Muscle layer of colon (tissue), 2 donors: ENCODE data around the gene PRKG1.

Experiments
- H3K27ac ChIP-seq: one replicate; pipeline ENCODE4 v1.7.0; 2013; ENCODE audit warnings: low read depth, mild to moderate bottlenecking, low read length, moderate library complexity
- H3K27me3 ChIP-seq, 2 donors: one replicate each; pipeline ENCODE4 v1.7.0; 2013; ENCODE audit warnings: low read length in 2 of 2, mild to moderate bottlenecking in 2 of 2; ENCODE audit not compliant: insufficient read depth in 2 of 2, control insufficient read depth in 1 of 2
- H3K36me3 ChIP-seq: one replicate; pipeline ENCODE4 v1.7.0; 2013; ENCODE audit warnings: mild to moderate bottlenecking, low read length; ENCODE audit not compliant: insufficient read depth
- H3K4me1 ChIP-seq: one replicate; pipeline ENCODE4 v1.7.0; 2013; ENCODE audit warnings: mild to moderate bottlenecking, low read length; ENCODE audit not compliant: insufficient read depth
- H3K4me3 ChIP-seq, 2 donors: one replicate each; pipeline ENCODE4 v1.7.0; 2013; ENCODE audit warnings: low read length in 2 of 2, low read depth in 1 of 2, mild to moderate bottlenecking in 1 of 2, moderate library complexity in 1 of 2
- H3K9ac ChIP-seq: one replicate; pipeline ENCODE4 v1.7.0; 2013; ENCODE audit warnings: low read length
- H3K9me3 ChIP-seq: one replicate; pipeline ENCODE4 v1.7.0; 2013; ENCODE audit warnings: mild to moderate bottlenecking, low read length
- donor health status: abdominal sarcoma.
- donor health status: Adenocarcinoma of cecum.

PRKG1 gene

DNA sequence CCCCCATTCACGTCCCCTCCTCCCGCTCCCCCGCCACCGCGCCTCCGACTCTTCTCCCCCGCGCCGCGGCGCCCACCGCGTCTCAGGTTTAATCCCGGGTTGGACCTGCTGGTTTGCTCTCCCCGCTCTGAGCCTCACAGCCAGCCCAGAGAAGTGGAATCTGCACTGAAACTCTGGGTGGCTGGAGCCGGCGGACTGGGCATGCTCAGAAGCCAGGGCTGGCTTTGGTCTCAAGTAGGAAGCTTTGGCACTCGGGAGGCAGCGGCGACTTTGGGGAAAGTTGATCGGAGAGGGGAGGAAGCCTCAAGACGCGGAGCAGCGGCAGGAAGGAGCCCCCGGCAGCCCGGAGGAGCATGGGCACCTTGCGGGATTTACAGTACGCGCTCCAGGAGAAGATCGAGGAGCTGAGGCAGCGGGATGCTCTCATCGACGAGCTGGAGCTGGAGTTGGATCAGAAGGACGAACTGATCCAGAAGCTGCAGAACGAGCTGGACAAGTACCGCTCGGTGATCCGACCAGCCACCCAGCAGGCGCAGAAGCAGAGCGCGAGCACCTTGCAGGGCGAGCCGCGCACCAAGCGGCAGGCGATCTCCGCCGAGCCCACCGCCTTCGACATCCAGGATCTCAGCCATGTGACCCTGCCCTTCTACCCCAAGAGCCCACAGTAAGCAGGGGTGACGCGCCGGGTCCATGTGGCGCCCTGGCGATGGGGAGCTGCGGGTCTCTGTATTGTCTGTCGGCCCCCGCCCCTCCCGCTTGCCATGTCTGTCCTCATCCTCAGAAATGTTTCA is at the start of gene PRKG1:
Gene PRKG1 (plus strand): TSS at position 250 of the 791 bp plus-strand sequence.
- H3K27ac ChIP-seq: peak within 1 kb of the TSS; percentile 90
- H3K36me3 ChIP-seq: no peaks in the 10 kb centered on the region
- H3K4me1 ChIP-seq: peaks cover 11% of the 10 kb centered on the region
- H3K9ac ChIP-seq: peak within 1 kb of the TSS; percentile 85
- no peaks in the 10 kb centered on the region for H3K9me3 ChIP-seq
- H3K27me3 ChIP-seq: no peaks in the 10 kb centered on the region
- H3K4me3 ChIP-seq: peak within 1 kb of the TSS; percentile 93 to 95

DNA sequence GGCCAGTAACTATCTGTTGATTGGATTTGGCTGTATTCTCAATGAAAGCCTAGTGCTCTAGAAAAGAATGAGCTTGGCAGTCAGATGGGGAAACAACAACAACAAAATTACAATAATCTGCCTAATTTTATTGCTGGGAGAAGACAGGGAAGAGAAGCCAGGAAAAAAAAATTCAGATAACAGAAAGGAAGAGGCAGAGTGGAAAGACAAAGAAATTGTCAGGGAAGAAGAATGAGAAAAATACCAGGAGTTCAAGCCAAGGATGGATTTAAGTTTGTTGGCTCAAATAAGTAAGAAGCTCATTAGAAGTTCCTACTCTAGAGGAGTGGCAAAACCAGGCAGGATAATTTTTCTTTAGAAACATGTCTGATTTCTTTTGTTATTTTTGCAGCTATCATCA is 45.9 kb upstream of the PRKG1 start:
- peaks cover 34% of the 10 kb centered on the region for H3K4me1 ChIP-seq
- no peaks in the 10 kb centered on the region for H3K9me3 ChIP-seq
- H3K36me3 ChIP-seq: no peaks in the 10 kb centered on the region
- no peak overlapping the region for H3K27ac ChIP-seq
- H3K27me3 ChIP-seq: no peaks in the 10 kb centered on the region
- no peak overlapping the region for H3K9ac ChIP-seq
- no peak overlapping the region for H3K4me3 ChIP-seq

DNA sequence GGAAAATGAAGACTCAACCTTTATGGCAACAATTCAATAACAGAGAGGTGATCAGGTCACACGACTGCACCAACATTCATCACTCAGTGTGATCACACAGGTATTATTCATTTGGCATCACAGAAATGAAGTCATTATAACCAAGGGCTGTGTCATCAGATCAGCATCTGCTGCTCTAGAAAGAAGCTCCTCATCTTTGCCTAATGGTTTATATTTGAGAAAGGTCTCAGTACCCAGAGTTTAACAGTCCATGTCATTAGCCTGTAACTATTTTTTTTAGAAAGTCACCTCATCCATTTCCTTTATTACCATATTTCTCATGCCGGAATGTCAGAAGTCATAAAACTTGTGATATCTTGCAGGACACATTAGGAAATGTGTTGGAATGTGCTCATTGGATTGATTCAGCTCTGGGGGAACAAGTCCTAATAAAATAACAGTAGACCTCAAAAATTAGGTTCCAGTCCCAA is 45.1 kb upstream of the PRKG1 start:
- H3K27me3 ChIP-seq: no peaks in the 10 kb centered on the region
- H3K9ac ChIP-seq: no peak overlapping the region
- H3K9me3 ChIP-seq: no peaks in the 10 kb centered on the region
- no peak overlapping the region for H3K4me3 ChIP-seq
- H3K36me3 ChIP-seq: no peaks in the 10 kb centered on the region
- H3K4me1 ChIP-seq: peaks cover 26% of the 10 kb centered on the region
- H3K27ac ChIP-seq: no peak overlapping the region

DNA sequence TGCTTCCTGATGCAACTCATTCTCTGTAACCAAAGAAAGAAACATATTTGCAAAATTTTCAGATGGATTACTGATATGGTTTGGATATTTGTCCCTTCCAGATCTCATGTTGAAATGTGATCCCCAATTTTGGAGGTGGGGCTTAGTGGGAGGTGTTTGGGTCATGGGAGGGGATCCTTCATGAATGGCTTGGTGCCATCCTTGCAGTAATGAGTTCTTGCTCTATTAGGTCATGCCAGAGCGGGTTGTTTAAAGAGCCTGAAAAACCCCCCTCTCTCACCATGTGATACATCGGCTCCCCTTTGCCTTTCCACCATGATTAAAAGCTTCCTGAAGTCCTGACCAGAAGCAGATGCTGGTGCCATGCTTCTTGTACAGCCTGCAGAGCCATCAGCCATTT is 43.8 kb upstream of the PRKG1 start:
- Histone ChIP-seq H3K9ac (no peak overlapping the region), H3K4me1 (peaks cover 26% of the 10 kb centered on the region), H3K27me3 (no peaks in the 10 kb centered on the region), H3K27ac (no peak overlapping the region), H3K9me3 (no peaks in the 10 kb centered on the region), H3K36me3 (no peaks in the 10 kb centered on the region), H3K4me3 (no peak overlapping the region)

DNA sequence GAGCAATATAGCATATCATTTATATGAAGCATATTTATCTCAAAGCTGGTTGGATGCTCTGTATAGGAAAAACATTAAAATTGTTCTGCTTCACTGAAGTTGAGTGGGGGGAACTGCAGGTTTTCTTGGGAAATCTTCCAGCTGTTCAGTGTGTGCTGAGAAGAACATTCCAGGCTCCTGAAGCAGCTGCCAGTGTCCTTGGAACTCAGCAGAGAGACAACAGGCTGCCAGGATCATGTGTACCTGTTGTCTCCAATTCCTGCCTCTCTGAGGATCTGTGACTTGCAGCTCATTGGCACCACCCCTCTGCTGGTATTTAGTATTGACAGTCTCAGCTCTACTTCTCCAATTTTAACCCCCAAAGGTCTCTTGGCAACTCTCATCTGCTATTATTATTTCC is 42.3 kb upstream of the PRKG1 start:
- no peak overlapping the region for H3K9ac ChIP-seq
- peaks cover 26% of the 10 kb centered on the region for H3K4me1 ChIP-seq
- no peaks in the 10 kb centered on the region for H3K27me3 ChIP-seq
- no peaks in the 10 kb centered on the region for H3K36me3 ChIP-seq
- no peaks in the 10 kb centered on the region for H3K9me3 ChIP-seq
- no peak overlapping the region for H3K27ac ChIP-seq
- no peak overlapping the region for H3K4me3 ChIP-seq

DNA sequence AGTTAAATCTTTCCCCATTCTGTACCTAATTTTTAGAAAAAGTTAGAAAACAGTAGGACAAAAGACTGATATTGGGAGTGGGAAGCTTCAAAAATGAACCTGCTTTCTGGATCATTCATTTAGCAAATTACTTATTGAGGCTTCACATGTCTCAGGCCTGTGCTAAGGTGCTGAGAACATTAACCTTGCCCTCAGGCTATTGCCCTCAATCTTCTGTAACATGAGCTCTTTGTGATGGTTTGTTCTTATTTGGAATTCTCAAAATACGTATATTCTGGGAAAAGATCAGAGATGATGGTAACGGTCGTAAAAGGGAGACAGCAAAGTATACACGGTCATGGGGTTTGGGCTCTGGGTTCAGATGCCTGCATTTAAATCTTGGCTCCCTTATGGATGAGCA is 39.5 kb upstream of the PRKG1 start:
- Histone ChIP-seq H3K27ac (no peak overlapping the region), H3K4me1 (peaks cover 12% of the 10 kb centered on the region), H3K36me3 (no peaks in the 10 kb centered on the region), H3K9me3 (no peaks in the 10 kb centered on the region), H3K4me3 (no peak overlapping the region), H3K9ac (no peak overlapping the region), H3K27me3 (no peaks in the 10 kb centered on the region)

DNA sequence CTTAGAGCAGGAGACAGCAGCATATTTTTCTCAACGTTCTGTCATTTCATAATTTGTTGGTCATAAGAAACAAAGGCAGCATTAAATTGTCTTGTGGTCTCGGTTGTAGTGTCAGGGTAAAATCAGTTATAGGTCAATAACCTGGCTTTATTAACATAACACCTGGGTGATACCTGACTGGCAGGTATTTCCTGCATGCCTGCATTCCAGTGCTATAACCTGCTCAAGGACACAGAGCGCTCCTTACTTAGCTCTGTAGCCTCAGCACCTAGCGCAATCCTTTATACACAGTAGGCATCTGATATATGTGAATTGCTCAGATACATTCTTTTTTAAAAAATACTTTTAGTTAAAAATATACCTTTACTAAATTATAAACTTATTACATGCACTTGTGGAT is 38.9 kb upstream of the PRKG1 start:
- Histone ChIP-seq H3K4me1 (peaks cover 12% of the 10 kb centered on the region), H3K27ac (no peak overlapping the region)

DNA sequence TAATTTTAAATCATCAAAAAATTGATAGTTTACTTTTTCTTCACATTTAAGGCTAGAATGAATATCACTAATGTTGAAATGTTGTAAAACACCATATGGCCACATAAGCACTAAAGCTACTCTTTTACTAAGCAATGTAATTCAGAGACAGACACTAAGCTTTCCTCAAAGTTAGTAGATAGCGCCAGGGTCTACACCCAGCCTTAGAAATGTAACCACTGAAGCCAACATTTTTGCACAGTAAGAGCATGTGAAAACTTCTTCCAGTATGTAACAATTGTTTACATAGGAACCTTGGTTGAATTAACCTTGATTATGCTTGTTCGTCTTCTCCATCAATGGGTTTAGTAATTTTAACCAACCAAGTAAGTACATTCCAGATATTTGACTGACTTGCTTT is 28.4 kb upstream of the PRKG1 start:
- H3K36me3 ChIP-seq: no peaks in the 10 kb centered on the region
- no peaks in the 10 kb centered on the region for H3K9me3 ChIP-seq
- H3K27me3 ChIP-seq: no peaks in the 10 kb centered on the region
- H3K4me1 ChIP-seq: no peaks in the 10 kb centered on the region
- H3K9ac ChIP-seq: no peak overlapping the region
- no peak overlapping the region for H3K27ac ChIP-seq
- no peak overlapping the region for H3K4me3 ChIP-seq

More for the DNA sequence above, 38.9 kb upstream of the PRKG1 start:
- no peaks in the 10 kb centered on the region for H3K27me3 ChIP-seq
- H3K9ac ChIP-seq: no peak overlapping the region
- H3K36me3 ChIP-seq: no peaks in the 10 kb centered on the region
- no peak overlapping the region for H3K4me3 ChIP-seq
- H3K9me3 ChIP-seq: no peaks in the 10 kb centered on the region

DNA sequence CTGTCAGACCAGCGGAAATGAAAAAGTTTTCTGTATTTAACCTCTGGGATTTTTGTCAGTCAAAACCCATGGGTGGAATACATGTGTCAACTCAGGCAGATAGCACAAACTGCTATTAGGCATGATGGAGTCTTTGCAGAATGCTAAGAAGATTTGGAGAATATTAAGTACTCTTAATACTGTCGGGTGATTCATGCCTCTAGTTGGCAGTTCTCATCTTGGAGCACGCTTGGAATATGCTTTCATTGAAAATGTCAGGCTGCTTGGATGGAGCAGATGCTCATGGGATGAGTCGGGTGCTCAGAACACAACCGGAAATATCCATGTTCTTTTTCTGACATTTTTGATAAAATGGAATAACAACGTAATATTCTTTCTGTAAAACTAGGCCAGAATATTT is 27.6 kb upstream of the PRKG1 start:
- H3K27ac ChIP-seq: no peak overlapping the region
- no peaks in the 10 kb centered on the region for H3K4me1 ChIP-seq
- H3K27me3 ChIP-seq: no peaks in the 10 kb centered on the region
- no peak overlapping the region for H3K4me3 ChIP-seq
- no peak overlapping the region for H3K9ac ChIP-seq
- no peaks in the 10 kb centered on the region for H3K36me3 ChIP-seq
- no peaks in the 10 kb centered on the region for H3K9me3 ChIP-seq

DNA sequence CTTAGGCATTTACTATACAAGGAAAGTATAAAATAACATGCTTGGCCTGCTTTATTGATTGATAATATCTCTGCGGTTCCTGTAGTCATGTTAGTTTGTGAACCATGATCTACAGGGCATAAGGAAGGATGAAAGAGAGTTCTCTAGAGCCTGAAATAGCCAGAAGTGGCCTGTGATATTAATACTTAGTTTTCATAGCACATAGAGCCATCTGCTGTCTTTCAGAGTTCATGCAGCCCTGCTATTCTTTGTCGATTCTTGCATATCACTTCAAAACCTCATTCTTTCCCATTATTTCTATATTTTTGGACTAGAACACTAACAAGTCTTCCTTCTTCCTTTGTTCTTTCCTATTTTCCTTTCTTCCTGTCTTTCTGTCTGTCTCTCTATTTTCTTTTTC is 26.4 kb upstream of the PRKG1 start:
- Histone ChIP-seq H3K36me3 (no peaks in the 10 kb centered on the region), H3K4me1 (peaks cover 6% of the 10 kb centered on the region), H3K27ac (no peak overlapping the region), H3K9ac (no peak overlapping the region), H3K9me3 (no peaks in the 10 kb centered on the region), H3K4me3 (no peak overlapping the region), H3K27me3 (no peaks in the 10 kb centered on the region)

DNA sequence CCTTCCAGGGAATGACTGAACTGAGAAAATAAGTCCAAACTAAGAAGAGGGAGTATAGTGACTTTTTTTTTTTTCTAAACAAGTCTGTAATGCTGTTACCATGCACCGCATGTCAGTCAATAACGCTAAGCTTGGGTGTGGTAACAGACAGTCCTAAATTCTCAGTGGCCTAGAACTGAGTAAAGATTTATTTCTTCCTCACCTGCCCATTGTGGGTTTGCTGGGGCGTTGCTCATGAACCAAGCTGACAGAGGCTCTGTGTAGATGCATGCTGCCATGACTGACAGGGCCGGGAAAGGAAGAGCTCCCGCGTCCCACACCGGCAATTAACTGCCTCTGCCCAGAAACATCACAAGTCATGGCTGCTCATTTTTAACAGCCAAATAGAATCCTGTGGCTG is 25.5 kb upstream of the PRKG1 start:
- Histone ChIP-seq H3K27me3 (no peaks in the 10 kb centered on the region), H3K4me3 (no peak overlapping the region), H3K4me1 (peaks cover 6% of the 10 kb centered on the region), H3K36me3 (no peaks in the 10 kb centered on the region), H3K9me3 (no peaks in the 10 kb centered on the region), H3K9ac (no peak overlapping the region), H3K27ac (no peak overlapping the region)

DNA sequence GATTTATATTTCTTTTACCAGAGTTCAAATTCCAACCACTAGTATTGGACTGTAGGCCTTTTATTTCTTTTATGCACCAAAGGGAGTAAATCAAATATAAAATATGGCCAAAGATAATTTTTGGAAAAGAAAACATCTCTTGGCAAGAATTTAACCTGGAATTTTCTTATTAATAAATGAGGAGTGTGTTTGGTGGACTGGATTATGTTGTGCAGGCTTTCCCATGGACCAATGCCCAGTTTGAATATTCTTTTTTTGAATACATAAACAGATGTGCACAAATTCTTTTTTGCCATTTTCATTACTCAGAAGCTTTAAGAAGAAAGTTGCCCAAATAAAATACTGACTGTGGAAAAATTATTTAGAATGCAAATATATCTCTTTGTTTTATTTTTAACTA is 22.1 kb upstream of the PRKG1 start:
- no peaks in the 10 kb centered on the region for H3K36me3 ChIP-seq
- no peak overlapping the region for H3K9ac ChIP-seq
- no peaks in the 10 kb centered on the region for H3K9me3 ChIP-seq
- no peak overlapping the region for H3K27ac ChIP-seq
- no peak overlapping the region for H3K4me3 ChIP-seq
- peaks cover 6% of the 10 kb centered on the region for H3K4me1 ChIP-seq
- H3K27me3 ChIP-seq: no peaks in the 10 kb centered on the region
